Measurements from ENCODE around the gene ADGRG3. TPM values are rescaled to one million over a fixed set of nuclear protein-coding genes. Genes with fewer than 3 reads are reported as not detected.

The ADGRG3 gene
- total RNA-seq, 1 experiment from 2014 or later = not detected

DNA sequence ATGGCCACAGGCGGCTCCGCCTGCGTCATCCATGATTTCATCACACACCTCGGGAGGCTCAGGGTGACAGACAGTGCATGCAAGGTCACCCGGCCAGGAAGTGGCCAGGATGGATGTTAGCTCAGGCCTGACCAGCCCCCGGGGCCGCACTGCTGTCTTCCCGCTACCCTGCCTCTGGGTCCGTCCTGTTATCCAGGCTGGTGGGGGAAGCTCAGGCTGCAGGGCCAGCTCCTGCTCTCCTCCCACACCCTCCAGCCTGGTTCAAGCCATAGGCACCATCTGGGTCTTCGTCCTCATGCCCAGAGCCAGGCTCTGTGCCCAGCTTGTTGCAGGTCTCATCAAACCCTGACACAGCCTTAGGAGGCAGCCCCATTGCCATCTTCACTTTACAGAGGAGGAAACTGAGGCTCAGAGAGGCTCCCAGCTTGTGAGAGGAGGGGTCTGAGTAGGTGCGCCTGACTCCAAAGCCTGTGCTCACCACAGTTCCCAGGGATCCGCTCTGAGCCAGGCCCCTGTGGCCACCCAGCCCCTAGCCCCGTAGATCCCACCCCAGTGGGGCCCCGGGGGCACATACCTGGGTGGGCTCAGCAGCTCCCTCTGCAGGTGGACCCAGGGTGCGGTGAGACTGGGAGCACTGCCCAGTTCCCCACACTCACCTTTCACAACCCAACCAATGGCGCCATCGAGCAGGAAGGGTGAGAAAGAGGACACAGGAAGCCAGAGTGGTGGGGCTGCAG lies 412 bp upstream of the ADGRG3 start:
- DNase-seq (ENCODE audit: low read depth, low spot score) (no peak), ATAC-seq (peak; percentile 17)
- TF ChIP-seq, protein P1, sequence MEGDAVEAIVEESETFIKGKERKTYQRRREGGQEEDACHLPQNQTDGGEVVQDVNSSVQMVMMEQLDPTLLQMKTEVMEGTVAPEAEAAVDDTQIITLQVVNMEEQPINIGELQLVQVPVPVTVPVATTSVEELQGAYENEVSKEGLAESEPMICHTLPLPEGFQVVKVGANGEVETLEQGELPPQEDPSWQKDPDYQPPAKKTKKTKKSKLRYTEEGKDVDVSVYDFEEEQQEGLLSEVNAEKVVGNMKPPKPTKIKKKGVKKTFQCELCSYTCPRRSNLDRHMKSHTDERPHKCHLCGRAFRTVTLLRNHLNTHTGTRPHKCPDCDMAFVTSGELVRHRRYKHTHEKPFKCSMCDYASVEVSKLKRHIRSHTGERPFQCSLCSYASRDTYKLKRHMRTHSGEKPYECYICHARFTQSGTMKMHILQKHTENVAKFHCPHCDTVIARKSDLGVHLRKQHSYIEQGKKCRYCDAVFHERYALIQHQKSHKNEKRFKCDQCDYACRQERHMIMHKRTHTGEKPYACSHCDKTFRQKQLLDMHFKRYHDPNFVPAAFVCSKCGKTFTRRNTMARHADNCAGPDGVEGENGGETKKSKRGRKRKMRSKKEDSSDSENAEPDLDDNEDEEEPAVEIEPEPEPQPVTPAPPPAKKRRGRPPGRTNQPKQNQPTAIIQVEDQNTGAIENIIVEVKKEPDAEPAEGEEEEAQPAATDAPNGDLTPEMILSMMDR (IDR thresholded peaks at IDR 0.05 in 2 of 3, conservative IDR thresholded peaks at IDR 0.05 in 1 of 3; ENCODE audit: borderline replicate concordance in 1 of 3, insufficient read depth in 1 of 3, low read depth in 2 of 3, low read length in 2 of 3) = peak; percentile 18 to 61 (median 55); a peak in 5 of 6 replicates
- TF ChIP-seq EZH2 (IDR thresholded peaks at IDR 0.05) = no peak
- no peaks in the 10 kb centered on the region for H4K20me1 ChIP-seq (ENCODE audit: insufficient read depth)
- intact Hi-C loops (cut with micrococcal nuclease) = no loop called here
- H3K27me3 ChIP-seq (ENCODE audit: insufficient read depth, low read length) = no peaks in the 10 kb centered on the region; the same call in 1 of the 2 replicates
- CTCF ChIA-PET = interaction anchor here (0.7 to 0.9 kb wide), 2 partner anchors 63 to 68 kb away, joined by 3 read pairs; partner anchors contain the start of gene KATNB1
- H3K4me1 ChIP-seq (ENCODE audit: control insufficient read depth in 1 of 2, insufficient read depth in 2 of 2, low read length in 2 of 2) = peaks cover 10 to 24% of the 10 kb centered on the region in 2 experiments
- BruUV-seq (replicated peaks) = no TSS peak
- no peaks in the 10 kb centered on the region for H3K9me3 ChIP-seq (ENCODE audit: control insufficient read depth in 1 of 2, insufficient read depth in 1 of 2, low read depth in 1 of 2, low read length in 2 of 2)
- no peak overlapping the region for H3K9ac ChIP-seq (ENCODE audit: low read length)
- H3K36me3 ChIP-seq (ENCODE audit: control insufficient read depth in 1 of 2, insufficient read depth in 2 of 2, low read length in 2 of 2) = no peaks in the 10 kb centered on the region
- POLR2A ChIA-PET = no interaction called here
- H3K4me3 ChIP-seq (replicated peaks in 1 of 2; ENCODE audit: low read depth in 1 of 2, low read length in 2 of 2) = no peak overlapping the region
- RAD21 ChIA-PET (ENCODE audit: low non-redundant PET in 1 of 2, low total read pairs in 2 of 2, uncharacterized antibody in 2 of 2, unreplicated experiment in 2 of 2) = interaction anchor here in 1 of 2 experiments (0.6 kb wide), 1 partner anchor 338 kb away, joined by 3 read pairs; no protein-coding TSS in a partner anchor
- H3K27ac ChIP-seq (ENCODE audit: low read depth, low read length) = no peak overlapping the region
- H2AFZ ChIP-seq (ENCODE audit: low read depth, low read length, poor library complexity, severe bottlenecking) = no peak overlapping the region
- no peaks in the 10 kb centered on the region for H3K9me2 ChIP-seq (ENCODE audit: insufficient read depth)
- H3K4me2 ChIP-seq (ENCODE audit: low read length) = no peak overlapping the region; the same call in 1 of the 2 replicates
- no peaks in the 10 kb centered on the region for H3K79me2 ChIP-seq (ENCODE audit: insufficient read depth, low read length)

DNA sequence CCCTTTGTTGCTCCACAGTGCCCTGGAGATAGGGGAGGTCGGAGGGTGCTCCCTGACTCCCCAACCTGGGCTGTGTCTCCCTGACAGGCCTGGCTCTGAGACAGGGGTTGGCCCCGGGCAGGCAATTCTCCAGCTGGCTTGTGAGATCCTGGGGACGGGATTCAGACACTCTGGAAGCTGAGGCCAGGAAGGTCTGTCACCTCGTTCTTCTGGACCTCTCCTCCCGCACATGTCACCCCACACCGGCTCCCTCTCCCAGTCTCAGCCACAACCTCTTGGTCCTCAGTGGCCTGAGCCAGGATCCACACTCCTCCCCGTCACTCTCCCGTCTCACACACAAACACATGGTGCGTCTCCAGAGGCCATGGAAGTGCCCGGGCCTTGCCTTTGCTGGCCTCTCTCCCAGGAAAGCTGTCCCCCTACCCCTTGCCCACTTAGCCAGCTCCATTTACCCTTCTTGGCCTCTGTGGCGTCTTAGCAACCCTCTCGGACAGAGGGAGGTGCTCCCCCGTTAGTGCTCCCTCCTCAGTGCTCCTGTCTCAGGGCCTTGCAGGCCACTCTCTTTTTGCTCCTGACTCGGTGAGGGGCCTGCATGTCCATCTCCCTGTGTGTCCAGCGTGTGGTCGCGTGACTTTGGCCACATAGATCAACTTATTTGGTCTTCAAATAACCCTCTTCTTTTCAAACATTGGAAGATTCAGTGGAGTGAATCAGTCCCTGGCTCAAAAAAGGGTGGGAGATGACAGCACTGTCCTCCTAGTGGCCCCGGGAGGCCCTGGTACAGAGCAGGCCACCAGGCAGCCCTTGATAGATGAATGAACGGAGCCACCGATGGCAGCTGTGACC lies 747 bp downstream of the ADGRG3 start:
- Histone ChIP-seq H3K9me2 (ENCODE audit: insufficient read depth) (no peaks in the 10 kb centered on the region), H3K4me3 (replicated peaks in 1 of 2; ENCODE audit: low read depth in 1 of 2, low read length in 2 of 2) (no peak overlapping the region), H3K9me3 (ENCODE audit: control insufficient read depth in 1 of 2, insufficient read depth in 1 of 2, low read depth in 1 of 2, low read length in 2 of 2) (no peaks in the 10 kb centered on the region), H3K27me3 (ENCODE audit: insufficient read depth, low read length) (peaks cover 6% of the 10 kb centered on the region; the same call in 1 of the 2 replicates), H3K9ac (ENCODE audit: low read length) (no peak overlapping the region), H3K27ac (ENCODE audit: low read depth, low read length) (no peak overlapping the region), H3K4me2 (ENCODE audit: low read length) (no peak overlapping the region), H2AFZ (ENCODE audit: low read depth, low read length, poor library complexity, severe bottlenecking) (no peak overlapping the region), H4K20me1 (ENCODE audit: insufficient read depth) (no peaks in the 10 kb centered on the region), H3K79me2 (ENCODE audit: insufficient read depth, low read length) (no peaks in the 10 kb centered on the region), H3K36me3 (ENCODE audit: control insufficient read depth in 1 of 2, insufficient read depth in 2 of 2, low read length in 2 of 2) (no peaks in the 10 kb centered on the region), H3K4me1 (ENCODE audit: control insufficient read depth in 1 of 2, insufficient read depth in 2 of 2, low read length in 2 of 2) (peaks cover 10 to 24% of the 10 kb centered on the region in 2 experiments)
- ChIA-PET RAD21 (ENCODE audit: low non-redundant PET in 1 of 2, low total read pairs in 2 of 2, uncharacterized antibody in 2 of 2, unreplicated experiment in 2 of 2) (no interaction called here), POLR2A (no interaction called here), CTCF (no interaction called here)
- no TSS peak for BruUV-seq (replicated peaks)
- intact Hi-C loops (cut with micrococcal nuclease) = no loop called here
- DNase-seq (ENCODE audit: low read depth, low spot score) = no peak
- no peak for ATAC-seq
- no peak for TF ChIP-seq POLR2AphosphoS5 (IDR thresholded peaks at IDR 0.05; ENCODE audit: low read depth, low read length)
- TF ChIP-seq YY1 (IDR thresholded peaks at IDR 0.05; ENCODE audit: extremely low read depth, insufficient replicate concordance, low read depth, low read length) = no peak
- no peak for TF ChIP-seq EGR1 (IDR thresholded peaks at IDR 0.05; ENCODE audit: low read depth)
- no peak for TF ChIP-seq RAD21 (IDR thresholded peaks at IDR 0.05; ENCODE audit: low read depth)
- TF ChIP-seq, protein P2, sequence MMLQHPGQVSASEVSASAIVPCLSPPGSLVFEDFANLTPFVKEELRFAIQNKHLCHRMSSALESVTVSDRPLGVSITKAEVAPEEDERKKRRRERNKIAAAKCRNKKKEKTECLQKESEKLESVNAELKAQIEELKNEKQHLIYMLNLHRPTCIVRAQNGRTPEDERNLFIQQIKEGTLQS (IDR thresholded peaks at IDR 0.05) = no peak
- no peak for TF ChIP-seq FOSL1 (IDR thresholded peaks at IDR 0.05; ENCODE audit: low read depth)
- no peak for TF ChIP-seq ELF1 (IDR thresholded peaks at IDR 0.05; ENCODE audit: borderline replicate concordance, low read depth)
- TF ChIP-seq, protein P1 (IDR thresholded peaks at IDR 0.05 in 2 of 3, conservative IDR thresholded peaks at IDR 0.05 in 1 of 3; ENCODE audit: borderline replicate concordance in 1 of 3, insufficient read depth in 1 of 3, low read depth in 2 of 3, low read length in 2 of 3) = no peak
- TF ChIP-seq JUND (IDR thresholded peaks at IDR 0.05) = no peak
- no peak for TF ChIP-seq TCF7L2 (IDR thresholded peaks at IDR 0.05; ENCODE audit: borderline replicate concordance, extremely low read depth, insufficient read depth, insufficient read length)
- TF ChIP-seq SIN3A (IDR thresholded peaks at IDR 0.05; ENCODE audit: low read depth) = no peak

Data from HCT116 (cell line).